Measurements from ENCODE around the gene NUFIP2.

NUFIP2 gene

GRCh38 chr17:29242051-29242450, 51.9 kb downstream of the NUFIP2 start:
- no peak for TF ChIP-seq CTCF (IDR thresholded peaks at IDR 0.05)

GRCh38 chr17:29240968-29241963, 52.7 kb downstream of the NUFIP2 start:
- TF ChIP-seq CTCF (IDR thresholded peaks at IDR 0.05) = no peak

- no peak for TF ChIP-seq CTCF (IDR thresholded peaks at IDR 0.05)
These were observed 53.5 kb downstream of the NUFIP2 start for GRCh38 chr17:29240477-29240876.

- no peak for TF ChIP-seq CTCF (IDR thresholded peaks at IDR 0.05)
These were observed 55.7 kb downstream of the NUFIP2 start for GRCh38 chr17:29238133-29238850.

- no peak for TF ChIP-seq CTCF (IDR thresholded peaks at IDR 0.05)
These were observed 56.3 kb downstream of the NUFIP2 start for GRCh38 chr17:29237476-29238132.

GRCh38 chr17:29235904-29236303, 58.0 kb downstream of the NUFIP2 start:
- TF ChIP-seq CTCF (IDR thresholded peaks at IDR 0.05) = no peak

- no peak for TF ChIP-seq CTCF (IDR thresholded peaks at IDR 0.05)
These were observed 60.6 kb downstream of the NUFIP2 start for GRCh38 chr17:29233301-29233700.
